ENCODE data around the gene SCGB1C2. TPM values are rescaled to one million over a fixed set of nuclear protein-coding genes. Genes with fewer than 3 reads are reported as not detected.

The SCGB1C2 gene
- total RNA-seq, 3 donors from 2014 or later: not detected

GRCh38 chr17:152860-153420, 15.6 kb downstream of the SCGB1C2 start:
- intact Hi-C loops (cut with DNase I; ENCODE audit: low total_unique reads): no loop called here
- no peak overlapping the region for H3K27ac ChIP-seq
- DNase-seq (ENCODE audit: low spot score in 2 of 2): no peak
- H3K4me3 ChIP-seq: no peak overlapping the region
- H3K36me3 ChIP-seq: no peaks in the 10 kb centered on the region
- H3K27me3 ChIP-seq: no peaks in the 10 kb centered on the region
- no peaks in the 10 kb centered on the region for H3K4me1 ChIP-seq
- no peaks in the 10 kb centered on the region for H3K9me3 ChIP-seq
- TF ChIP-seq POLR2AphosphoS5 (IDR thresholded peaks at IDR 0.05): no peak
- TF ChIP-seq CTCF (IDR thresholded peaks at IDR 0.05): no peak
- no peak for TF ChIP-seq POLR2A (IDR thresholded peaks at IDR 0.05)

GRCh38 chr17:153851-154250, 16.5 kb downstream of the SCGB1C2 start:
- Histone ChIP-seq H3K27me3 (no peaks in the 10 kb centered on the region), H3K27ac (no peak overlapping the region), H3K36me3 (no peaks in the 10 kb centered on the region), H3K4me1 (no peaks in the 10 kb centered on the region), H3K9me3 (no peaks in the 10 kb centered on the region), H3K4me3 (no peak overlapping the region)
- DNase-seq (ENCODE audit: low spot score in 2 of 2): no peak
- TF ChIP-seq CTCF (IDR thresholded peaks at IDR 0.05) (no peak), POLR2A (IDR thresholded peaks at IDR 0.05) (no peak), POLR2AphosphoS5 (IDR thresholded peaks at IDR 0.05) (no peak)
- intact Hi-C loops (cut with DNase I; ENCODE audit: low total_unique reads): no loop called here

- no peak for TF ChIP-seq POLR2AphosphoS5 (IDR thresholded peaks at IDR 0.05)
- TF ChIP-seq CTCF (IDR thresholded peaks at IDR 0.05): no peak
- no peak for TF ChIP-seq POLR2A (IDR thresholded peaks at IDR 0.05)
- no peaks in the 10 kb centered on the region for H3K27me3 ChIP-seq
- H3K9me3 ChIP-seq: no peaks in the 10 kb centered on the region
- no peaks in the 10 kb centered on the region for H3K4me1 ChIP-seq
- intact Hi-C loops (cut with DNase I; ENCODE audit: low total_unique reads): no loop called here
- H3K27ac ChIP-seq: no peak overlapping the region
- DNase-seq (ENCODE audit: low spot score in 2 of 2): no peak
- H3K4me3 ChIP-seq: no peak overlapping the region
- H3K36me3 ChIP-seq: no peaks in the 10 kb centered on the region
These were observed 18.2 kb downstream of the SCGB1C2 start for GRCh38 chr17:155576-155975.

- Histone ChIP-seq H3K27ac (no peak overlapping the region), H3K27me3 (no peaks in the 10 kb centered on the region), H3K4me3 (no peak overlapping the region), H3K36me3 (no peaks in the 10 kb centered on the region), H3K4me1 (no peaks in the 10 kb centered on the region), H3K9me3 (no peaks in the 10 kb centered on the region)
- intact Hi-C loops (cut with DNase I; ENCODE audit: low total_unique reads): no loop called here
- DNase-seq (ENCODE audit: low spot score in 2 of 2): no peak
- TF ChIP-seq CTCF (IDR thresholded peaks at IDR 0.05): no peak
- no peak for TF ChIP-seq POLR2AphosphoS5 (IDR thresholded peaks at IDR 0.05)
- TF ChIP-seq POLR2A (IDR thresholded peaks at IDR 0.05): no peak
These were observed 18.8 kb downstream of the SCGB1C2 start for GRCh38 chr17:156094-156621.

GRCh38 chr17:156946-157345, 19.6 kb downstream of the SCGB1C2 start:
- DNase-seq (ENCODE audit: low spot score in 2 of 2): no peak
- Histone ChIP-seq H3K4me3 (no peak overlapping the region), H3K36me3 (no peaks in the 10 kb centered on the region), H3K9me3 (no peaks in the 10 kb centered on the region), H3K27me3 (no peaks in the 10 kb centered on the region), H3K27ac (no peak overlapping the region), H3K4me1 (no peaks in the 10 kb centered on the region)
- intact Hi-C loops (cut with DNase I; ENCODE audit: low total_unique reads): no loop called here
- TF ChIP-seq CTCF (IDR thresholded peaks at IDR 0.05): no peak
- no peak for TF ChIP-seq POLR2AphosphoS5 (IDR thresholded peaks at IDR 0.05)
- no peak for TF ChIP-seq POLR2A (IDR thresholded peaks at IDR 0.05)
